HG02840 (cell line): Measurements from ENCODE around the gene MRPL48.

Experiments used
- ATAC-seq: cut with Tn5 transposase; IDR thresholded peaks from one replicate; pipeline ENCODE4 v1.9.1; 2021; ENCODE audit warnings: mild to moderate bottlenecking, moderate library complexity, moderate number of reproducible peaks; ENCODE audit not compliant: unreplicated experiment, low FRiP score

The MRPL48 gene

DNA sequence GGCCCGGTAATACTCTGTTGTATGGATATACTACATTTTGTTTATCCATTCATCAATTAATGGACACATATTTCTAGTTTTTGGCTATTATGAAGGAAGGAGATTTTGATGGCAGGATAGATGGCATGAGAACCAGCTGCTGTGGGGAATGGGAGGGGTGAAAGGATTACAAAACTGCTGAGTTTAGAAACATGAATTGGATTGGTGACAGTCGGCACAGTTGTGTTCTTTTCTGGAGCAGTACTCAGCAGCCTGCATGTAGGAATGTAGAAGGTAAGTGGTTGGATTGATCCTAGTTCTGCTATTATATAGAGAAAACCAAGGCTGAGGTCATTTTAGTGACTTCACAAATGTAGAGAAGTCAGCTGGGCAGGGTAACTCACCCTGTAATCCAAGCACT, 96.2 kb downstream of the MRPL48 start:
- no peak for ATAC-seq

DNA sequence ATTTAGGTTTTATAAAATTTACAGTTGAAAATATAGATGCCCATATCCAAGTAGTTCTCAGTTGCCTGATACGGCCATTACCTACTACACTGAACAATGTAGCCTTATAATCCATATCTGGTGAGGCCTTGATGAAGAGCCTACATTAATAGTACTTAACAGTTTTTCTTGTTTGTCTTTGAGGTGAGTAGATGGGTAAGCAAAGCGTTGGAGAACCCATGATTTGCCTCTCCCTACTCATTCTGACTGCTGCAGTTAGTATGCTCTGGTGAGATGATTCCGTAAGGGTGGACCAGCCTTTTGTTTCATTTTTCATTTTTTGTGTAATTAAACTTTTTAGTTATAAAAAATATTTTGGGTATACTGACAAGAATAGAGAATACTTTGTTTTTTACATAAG, 100.6 kb downstream of the MRPL48 start:
- ATAC-seq, result no peak

DNA sequence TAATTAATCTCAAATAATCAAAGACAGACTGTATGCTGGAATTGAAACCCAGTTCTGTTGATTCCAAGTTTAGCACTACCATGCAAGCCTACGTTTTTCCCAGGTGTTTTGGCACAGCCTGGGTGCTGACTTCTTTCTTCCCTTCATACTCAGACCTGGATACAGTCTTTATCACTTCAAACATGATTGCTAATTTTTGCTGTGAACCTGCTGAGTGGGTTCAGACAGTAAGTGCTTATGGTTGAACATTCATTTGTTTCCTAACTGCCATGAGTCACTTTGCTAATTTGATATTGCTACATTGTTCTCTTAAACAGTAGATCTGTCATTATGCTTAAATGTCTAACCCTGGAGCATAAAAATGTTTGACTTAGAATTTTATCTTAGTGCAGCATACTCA, 101.3 kb downstream of the MRPL48 start:
- ATAC-seq, result no peak

DNA sequence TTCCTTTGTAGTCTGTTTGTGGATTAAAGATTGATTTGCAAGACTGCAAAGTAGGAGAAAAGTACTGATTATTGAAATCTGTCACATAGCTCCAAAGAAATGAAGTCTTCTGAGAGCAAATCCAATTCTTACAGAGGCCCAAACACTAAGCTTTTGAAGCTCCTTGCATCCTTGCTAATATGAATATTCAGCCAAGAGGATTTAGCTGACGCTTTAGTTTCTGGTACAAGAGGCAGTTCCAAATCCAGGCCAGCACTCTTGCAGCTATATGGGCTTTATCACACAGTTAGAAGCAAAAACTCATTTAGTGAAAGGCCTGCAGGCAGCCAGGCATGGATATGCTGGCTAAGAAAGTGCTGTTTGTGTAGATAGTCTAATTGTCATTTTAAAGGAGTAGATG, 101.9 kb downstream of the MRPL48 start:
- ATAC-seq, result no peak

DNA sequence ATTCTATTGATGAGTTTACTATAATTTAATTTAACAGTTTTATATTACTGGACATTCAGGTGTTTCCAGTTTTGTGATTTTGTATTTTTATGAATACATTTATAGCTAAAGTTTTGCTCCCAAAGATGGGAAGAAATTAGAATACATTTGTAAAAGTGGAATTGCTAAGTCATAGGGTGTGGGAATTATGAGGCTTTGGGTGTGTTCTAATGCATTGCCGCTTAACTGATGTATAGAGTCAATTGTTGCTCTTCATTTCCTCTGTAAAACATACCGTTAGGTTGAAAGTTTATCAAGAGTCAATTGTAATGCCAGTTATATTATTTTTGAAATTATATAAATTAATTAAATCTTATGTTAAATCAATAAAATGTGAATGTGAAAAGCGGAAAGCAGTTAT, 105.4 kb downstream of the MRPL48 start:
- ATAC-seq, result no peak

DNA sequence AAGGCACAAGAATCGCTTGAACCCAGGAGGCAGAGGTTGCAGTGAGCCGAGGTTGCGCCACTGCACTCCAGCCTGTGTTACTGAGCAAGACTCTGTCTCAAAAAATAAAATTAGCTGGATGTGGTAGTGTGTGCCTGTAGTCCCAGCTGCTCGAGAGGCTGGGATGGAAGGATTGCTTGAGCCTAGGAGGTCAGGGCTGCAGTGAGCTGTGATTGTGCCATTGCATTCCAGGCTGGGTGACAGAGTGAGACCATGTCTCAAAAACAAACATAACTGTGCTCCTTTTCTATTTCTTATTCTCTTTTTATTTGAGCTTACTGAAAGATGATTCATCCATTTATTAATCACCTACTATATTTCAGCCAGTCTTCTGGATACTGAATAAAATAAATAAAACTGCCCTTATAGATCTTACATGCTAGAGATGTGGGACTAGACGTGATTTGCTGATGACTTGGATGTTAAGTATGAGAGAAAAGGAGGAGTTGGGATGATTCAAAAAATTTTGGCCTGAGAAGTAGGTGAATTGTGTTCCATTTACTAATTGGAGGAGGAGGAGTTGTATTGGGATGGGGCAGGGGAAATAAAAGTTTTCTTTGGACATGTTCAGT, 107.2 kb downstream of the MRPL48 start:
- no peak for ATAC-seq

DNA sequence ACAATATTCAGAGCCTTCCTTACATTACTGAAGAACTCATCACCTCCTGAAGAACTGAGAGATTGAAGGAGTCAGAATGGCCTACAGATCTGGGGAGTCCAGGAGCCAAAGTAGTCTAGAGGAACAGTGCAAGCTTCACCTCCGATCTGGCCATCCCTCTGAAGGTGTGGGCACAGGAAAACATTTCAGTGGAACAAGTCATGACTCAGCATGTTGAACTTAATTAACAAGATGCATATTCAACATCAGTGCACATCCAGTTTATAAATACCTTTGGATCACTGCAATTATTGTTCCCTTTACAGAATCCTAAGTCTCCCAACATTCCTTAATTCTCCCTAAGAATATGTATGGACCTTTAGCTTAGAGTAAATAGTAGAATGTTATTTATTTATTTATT, 114.6 kb downstream of the MRPL48 start:
- ATAC-seq, result no peak

DNA sequence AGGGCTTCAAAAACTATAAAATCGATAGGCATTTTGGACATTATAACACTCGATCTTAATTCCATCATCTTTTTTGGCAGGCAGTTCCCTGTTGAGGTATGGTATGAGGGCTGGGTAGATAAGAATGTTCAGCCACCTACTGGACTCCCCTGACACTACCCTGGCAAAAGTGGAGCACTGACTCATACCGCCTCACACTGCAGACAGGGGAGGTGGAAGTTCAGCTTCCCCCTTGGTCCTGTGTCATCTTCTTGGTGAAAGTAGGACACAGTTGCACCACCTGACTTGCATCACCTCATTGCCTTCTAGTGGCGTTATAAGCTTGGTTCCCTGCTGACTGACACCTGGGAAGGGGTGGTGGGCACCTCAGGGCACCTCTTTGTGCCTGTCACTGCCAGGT, 119.5 kb downstream of the MRPL48 start:
- ATAC-seq, result no peak

DNA sequence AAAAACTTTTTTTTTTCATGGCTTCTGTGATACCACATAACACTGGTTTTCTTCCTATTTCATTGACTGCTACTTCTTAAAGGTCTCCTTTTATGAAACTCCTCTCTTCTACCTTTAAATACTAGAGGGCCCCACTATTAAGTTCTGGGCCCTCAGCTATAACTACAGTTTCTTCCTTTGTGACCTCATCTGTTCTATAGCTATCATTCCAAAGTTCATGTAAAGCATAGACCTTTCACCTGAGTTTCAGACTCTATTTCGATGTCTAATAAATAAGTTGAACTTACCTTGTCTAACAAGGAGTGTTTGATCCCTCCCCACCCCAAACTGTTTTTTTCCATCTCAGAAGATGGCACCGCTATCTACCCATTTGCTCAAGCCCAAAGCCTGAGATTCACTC, 124.4 kb downstream of the MRPL48 start:
- ATAC-seq, result no peak

DNA sequence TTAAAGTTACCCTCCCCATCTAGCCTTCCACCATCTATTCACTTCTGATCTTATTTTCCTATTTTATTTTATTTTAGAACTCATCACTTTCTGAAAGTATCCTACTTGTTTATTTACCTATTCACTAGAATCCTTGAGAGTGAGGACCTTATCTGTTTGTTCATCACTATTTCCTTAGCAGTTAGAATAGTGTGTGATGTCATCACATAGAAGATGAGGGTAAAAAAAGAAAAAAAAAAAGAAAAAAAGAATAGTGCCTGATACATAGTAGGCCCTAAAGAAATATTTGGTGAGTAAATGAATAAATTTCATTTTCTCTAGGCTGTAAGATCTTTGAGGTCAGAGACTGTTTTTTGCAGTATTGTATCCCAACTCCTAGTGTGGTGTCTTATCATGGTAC, 125.8 kb downstream of the MRPL48 start:
- ATAC-seq, result no peak

DNA sequence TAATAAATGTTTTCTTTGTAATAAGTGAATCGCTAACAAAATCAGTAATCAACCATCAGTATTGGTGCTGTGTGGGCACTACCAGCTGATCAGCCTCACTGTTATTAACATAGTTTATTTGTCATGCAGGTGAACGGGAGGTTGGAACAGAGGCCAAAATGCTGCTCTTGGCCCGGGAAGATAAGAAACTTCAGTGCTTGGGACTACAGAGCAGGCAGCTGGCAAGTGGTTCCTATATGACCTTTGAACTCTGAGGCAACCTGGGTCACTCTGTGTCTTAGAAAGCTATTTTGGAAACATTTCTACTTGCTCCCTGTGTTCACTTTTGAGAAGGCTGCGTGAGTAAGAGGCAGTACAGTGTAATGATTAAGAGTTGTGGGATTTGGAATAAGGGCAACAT, 126.6 kb downstream of the MRPL48 start:
- no peak for ATAC-seq
